Iris pigment epithelial cell (primary cell): Measurements from ENCODE around the gene OXGR1.
"Not testable (repeated sequence)": the region's sequence is repeated elsewhere in the genome, so short reads cannot be mapped to it uniquely, and the experiment has no call there.

Experiments
- DNase-seq: peaks from one replicate; pipeline ENCODE4 v3.0.0-alpha.2; 2011; ENCODE audit warnings: low read depth

OXGR1 gene

DNA sequence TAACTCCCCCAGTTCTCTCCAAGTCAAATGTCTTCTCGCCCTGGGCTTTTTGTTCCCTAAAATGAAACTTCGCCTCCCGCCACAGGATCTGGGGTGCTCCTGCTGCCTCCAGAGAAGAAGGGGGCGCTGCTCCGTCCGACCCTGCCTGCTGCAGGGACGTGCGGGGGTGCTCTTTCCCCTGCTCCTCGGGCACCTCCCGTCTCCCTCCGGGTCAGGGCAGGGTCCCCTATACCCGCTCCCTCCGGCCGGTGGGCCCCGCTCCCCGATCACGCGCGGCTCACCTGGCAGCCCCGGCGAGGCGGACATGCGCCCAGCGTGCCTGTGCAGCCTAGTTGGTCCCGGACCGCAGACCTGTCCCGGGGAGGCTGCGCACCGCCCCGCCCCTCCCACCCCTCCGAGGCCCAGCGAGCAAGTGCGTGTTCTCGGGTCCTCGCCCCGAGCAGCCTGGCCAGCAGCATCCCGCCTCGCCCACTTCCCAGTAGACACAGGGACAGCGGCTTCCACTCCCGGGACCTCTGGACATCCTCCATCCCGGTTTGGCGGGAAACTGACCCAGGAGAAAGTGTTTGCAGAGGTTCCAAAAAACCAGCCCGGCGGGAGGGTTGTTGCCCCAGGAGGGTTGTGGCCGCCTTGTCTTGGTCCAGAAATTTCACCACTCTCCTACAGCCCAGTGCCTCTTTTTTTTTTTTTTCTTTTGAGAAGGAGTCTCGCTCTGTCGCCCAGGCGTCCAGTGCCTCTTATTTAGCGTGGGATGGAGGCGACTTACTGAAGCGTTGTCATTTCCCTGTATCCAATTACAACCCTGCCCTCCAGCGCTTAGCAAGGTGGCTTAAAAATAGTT lies at the start of gene OXGR1:
TSS of gene OXGR1 (minus strand) at position 460 of the 841 bp plus-strand sequence. CDS start 6,717 bp downstream, outside the sequence.
- no peak for DNase-seq

DNA sequence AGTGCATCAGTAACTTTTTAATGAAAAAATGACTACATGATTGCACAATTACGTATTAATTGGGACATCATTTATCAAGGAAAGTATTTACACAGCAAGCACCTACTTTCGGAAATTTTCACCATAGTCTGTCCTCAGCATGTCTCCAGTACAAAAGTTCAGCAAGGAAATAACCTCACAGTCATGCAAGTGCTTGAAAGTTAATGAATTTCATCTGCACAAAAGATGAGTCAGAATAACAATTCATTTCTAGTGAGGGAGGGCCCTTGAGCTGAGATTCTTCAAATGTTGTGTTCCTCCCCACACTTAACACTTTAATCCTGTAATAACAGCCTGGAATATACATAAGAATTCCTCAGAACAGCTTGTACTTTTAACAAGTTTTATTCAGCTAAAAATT lies 49.0 kb upstream of the OXGR1 start:
- peak; percentile 96 for DNase-seq

DNA sequence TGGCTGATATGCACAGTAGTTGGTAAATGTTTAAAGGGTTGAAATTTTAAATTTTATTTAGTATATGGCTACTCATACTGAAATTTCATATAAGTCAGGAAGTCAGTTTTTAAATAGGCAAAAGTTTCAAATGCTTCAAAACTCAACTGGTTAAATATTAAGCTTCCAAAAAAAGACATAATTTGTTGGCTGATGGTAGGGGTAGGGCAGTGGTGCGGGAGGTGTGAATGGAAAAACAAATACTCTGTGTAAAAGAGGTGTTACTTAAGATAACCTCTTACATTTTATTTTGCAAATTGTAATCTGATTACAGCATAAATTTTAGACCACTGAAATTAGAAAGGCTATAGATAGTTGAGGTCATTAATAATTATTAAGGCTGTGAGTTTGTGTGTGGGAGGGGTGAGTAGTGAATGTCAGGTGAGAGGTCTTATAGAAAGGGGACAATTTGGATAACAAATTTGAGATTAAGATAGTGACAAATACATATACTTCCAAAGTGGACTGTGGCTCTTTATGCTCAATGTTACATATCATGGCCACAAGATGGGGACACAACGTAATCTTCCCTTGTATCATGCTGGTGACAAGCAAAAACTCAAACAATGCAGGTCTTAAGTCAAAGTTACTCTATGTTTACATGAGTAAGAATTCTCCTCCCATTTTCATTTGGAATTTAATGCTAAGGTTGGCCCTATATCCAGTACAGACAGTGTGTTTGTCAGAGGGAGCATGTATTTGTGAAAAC lies 36.6 kb upstream of the OXGR1 start:
- DNase-seq: peak; percentile 86

DNA sequence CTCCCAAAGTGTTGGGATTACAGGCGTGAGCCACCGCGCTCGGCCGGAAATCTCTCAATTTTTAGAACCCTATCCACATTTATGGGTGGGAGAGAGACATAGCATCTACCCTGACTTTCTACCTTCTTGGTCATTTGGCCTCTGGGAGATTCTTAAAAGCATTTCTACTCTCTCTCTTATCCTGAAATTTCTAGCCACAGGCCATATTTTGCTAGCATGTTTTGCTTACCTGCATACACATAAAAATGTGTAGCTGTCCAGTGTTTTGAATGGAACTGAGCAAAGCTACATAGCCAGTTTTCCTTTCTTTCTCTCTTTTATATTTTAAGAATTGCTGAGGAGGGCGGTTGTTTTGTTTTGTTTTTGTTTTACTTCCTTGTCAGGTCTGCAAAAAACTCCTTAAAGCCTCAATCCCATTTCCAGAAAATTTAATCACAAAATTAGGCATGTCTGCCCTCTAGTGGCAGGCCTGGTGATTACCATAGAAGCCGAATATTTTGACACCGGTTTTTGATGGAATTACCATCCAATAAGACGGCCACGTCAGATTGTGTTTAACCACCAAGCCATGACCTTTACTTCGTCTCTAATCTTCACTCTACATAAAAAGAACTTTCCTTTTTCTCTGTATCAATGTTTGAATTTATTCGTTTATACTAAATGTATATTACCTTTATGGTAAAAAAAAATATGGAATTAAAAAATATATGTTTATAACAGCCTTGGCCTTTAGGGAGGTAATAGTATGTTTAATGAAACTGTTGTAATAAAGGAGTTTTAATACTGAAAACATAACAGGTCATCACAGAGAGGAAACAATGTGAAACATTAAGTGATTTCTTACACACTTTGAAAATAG lies 34.4 kb upstream of the OXGR1 start:
- peak; percentile 66 for DNase-seq

- DNase-seq: no peak
Observed at GRCh38 chr13:97027162-97027554, 32.9 kb upstream of the OXGR1 start.

- no peak for DNase-seq
Observed at GRCh38 chr13:97026531-97027161, 32.4 kb upstream of the OXGR1 start.

- not testable (repeated sequence) for DNase-seq
Observed at GRCh38 chr13:97023812-97024211, 29.5 kb upstream of the OXGR1 start.

DNA sequence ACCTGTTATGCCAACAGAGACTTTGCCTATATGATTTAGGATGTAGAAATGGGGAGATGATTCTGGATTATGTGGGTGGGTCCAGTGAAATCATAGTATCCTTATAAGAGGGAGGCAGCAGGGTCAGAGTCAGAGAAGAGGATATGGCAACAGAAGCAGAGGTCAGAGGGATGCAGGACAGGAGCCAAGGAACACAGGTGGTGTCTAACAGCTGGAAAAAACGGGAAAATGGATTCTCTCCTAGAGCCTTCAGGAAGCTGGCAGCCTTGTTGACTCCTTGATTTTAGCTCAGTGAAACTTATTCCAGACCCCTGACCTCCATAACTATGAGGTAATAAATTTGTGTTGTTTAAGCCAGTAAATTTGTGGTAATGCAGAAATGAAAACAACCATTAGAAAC lies 28.8 kb upstream of the OXGR1 start:
- DNase-seq: no peak

DNA sequence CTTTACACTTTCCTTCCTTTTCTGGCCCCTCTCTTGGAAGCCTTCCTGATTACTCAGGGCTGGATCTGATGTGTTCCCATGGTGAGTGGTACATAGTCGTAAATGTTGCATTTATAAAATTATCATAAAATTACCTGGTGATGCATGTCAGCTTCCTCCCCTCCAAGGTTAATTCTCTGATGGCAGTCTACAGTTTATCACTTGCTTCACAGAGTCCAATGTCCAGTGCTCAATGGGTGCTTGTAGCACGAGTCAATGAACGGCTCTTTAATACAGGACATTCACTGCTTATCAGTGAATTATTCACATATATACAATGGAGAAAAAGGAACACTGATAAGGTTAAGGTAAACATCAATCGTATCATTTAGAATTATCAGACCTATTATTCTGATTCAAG lies 27.0 kb upstream of the OXGR1 start:
- no peak for DNase-seq

DNA sequence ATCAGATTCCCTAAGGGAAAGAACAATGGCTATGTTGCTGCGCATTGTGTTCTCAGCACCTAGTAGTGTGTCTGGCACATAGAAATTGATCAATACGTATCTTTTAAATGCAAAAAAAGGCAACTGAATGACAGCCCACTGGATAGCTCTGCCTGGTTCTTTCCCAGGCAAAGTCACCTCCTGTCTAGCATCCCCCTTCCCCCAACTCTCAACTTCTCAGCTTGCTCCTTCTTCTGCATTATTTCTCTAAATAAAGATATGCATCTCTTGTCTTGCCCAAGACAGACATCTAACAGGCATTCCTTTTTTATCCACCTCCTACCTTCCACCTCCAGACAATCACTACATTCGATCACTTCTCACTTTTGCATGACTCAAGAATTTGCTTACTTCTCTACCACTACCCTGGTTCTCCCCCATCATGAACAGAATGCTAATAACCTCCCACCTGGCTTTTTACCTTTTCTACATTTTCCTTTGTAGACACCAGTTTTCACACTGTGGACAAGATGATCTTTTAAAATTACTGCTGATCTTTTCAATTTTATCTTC lies 26.5 kb upstream of the OXGR1 start:
- DNase-seq: no peak

DNA sequence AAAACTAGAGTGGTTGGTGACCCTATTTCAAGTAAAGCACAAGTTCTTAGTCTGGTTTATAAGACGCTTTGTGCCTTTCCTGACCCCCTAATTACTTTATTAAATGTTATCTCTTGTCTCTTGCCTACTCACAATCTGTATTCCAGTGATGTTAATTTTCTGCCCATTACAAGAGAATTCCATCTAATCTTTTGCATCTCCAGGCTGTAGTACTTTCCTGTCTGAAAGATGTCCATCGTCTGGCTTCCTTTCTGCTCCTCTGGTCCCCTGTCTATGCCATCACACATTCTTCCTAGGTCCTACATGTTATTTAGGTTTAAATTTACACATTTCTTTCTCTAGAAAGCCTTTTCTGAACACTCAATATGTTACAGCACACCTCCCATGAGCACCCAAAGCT lies 25.9 kb upstream of the OXGR1 start:
- no peak for DNase-seq

GRCh38 chr13:97019236-97019635 lies 25.0 kb upstream of the OXGR1 start:
- DNase-seq: no peak

DNA sequence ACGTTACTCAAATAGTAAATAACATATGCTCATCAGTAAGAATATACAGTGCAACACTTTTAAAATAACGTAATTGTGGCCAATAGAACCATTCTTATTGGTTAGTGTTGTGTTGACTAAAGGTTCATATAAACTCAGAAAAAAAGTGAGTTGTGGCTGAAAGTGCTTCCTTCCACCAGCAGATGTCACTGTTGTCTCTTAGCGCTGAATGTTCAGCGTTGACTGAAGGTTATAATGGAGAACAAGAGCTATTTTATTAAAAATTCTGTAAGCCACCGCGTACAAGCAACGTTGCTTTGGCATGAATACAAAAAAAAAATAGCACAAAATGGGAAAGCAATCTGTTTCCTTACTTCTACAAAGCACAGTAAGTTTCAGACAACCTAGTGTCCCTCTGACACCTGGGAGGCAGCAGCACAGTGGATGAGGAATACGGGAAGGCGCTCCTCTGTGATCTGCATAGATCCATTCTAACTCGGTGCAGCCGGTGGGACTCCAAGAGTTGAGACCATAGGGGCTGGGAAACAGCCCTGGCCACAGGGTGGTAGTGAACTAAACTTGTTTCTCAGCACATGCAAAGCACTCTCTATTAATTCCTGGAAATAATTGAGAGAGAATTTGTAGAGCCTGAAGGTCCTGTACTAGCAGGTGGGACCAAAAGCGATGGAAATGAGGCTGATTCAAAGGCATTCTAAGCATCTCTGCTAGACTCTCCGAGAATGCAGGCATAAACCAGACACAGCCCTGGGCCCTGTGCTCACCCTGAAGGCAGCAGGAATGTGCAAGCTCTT lies 23.9 kb upstream of the OXGR1 start:
- DNase-seq: peak; percentile 71

GRCh38 chr13:97017322-97017721 lies 23.0 kb upstream of the OXGR1 start:
- no peak for DNase-seq

GRCh38 chr13:97015661-97016350 lies 21.5 kb upstream of the OXGR1 start:
- DNase-seq: peak; percentile 27

DNA sequence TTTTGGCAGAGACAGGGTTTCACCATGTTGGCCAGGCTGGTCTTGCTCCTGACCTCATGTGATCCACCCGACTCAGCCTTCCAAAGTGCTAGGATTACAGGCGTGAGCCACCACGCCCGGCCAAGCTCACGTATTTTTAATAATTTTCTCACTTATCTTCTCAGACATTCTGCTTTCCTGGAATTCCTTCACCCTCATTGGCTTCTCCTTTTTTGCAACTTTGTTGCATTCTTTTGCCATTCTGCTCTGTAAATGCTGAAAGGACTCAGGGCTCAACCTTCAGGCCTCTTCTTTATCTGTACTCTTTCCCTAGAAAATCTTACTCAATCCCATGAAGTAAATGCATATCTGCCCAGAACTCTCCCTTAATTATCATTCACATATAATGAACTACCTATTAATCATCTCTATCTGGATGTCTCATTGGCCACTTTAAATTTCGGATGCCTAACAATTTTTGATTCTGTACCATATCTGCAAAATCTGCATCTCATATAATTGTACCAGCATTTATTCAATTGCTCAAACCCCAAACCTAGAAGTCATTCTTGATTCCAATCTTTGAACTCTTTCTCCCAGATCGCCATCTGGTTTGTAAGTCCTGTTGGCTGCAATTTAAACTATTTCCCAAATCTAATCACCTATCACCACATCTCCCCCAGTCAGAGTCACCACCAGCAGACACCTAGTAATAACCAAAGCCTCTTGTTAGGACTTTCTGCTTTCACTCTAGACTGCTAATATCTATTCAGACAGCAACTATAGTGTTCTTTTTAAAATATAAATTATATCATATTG lies 18.2 kb upstream of the OXGR1 start:
- DNase-seq: no peak

GRCh38 chr13:97011446-97012131 lies 17.3 kb upstream of the OXGR1 start:
- no peak for DNase-seq

GRCh38 chr13:97008643-97009042 lies 14.4 kb upstream of the OXGR1 start:
- DNase-seq: no peak
